GM23338 (cell line): ENCODE results near the gene ADGRL3. TPM values are rescaled to one million over a fixed set of nuclear protein-coding genes. Genes with fewer than 3 reads are reported as not detected.

ENCODE experiments used
- polyA plus RNA-seq: library from polyadenylated mRNA; unstranded; fragments of >200 nt; fragmentation: Nextera tagmentation; extraction: Ambion mirVana; gene quantifications from 2 replicates; pipeline ENCODE4 v1.2.1, GENCODE V29; 2016
- small RNA-seq: library from RNA; depleted of rRNA; stranded (forward); fragments of <200 nt; gene quantifications from one replicate; pipeline ENCODE3, GENCODE V24; 2014; ENCODE audit warnings: low replicate concordance
- total RNA-seq: library from RNA; depleted of rRNA; stranded (reverse); fragments of >200 nt; shearing (Covaris generic); gene quantifications from 2 replicates; pipeline ENCODE4 v1.2.3, GENCODE V29; 2014

Gene ADGRL3
- total and polyA plus RNA-seq, 2 experiments from 2014 or later, result 9.7 to 16.5 TPM

Small RNA genes lying within 50 kb of the gene (small RNA-seq; reads per million reads assigned to genes)
- not detected for gene RF00019
